Measurements from ENCODE around the gene CACNA2D3.

The CACNA2D3 gene

DNA sequence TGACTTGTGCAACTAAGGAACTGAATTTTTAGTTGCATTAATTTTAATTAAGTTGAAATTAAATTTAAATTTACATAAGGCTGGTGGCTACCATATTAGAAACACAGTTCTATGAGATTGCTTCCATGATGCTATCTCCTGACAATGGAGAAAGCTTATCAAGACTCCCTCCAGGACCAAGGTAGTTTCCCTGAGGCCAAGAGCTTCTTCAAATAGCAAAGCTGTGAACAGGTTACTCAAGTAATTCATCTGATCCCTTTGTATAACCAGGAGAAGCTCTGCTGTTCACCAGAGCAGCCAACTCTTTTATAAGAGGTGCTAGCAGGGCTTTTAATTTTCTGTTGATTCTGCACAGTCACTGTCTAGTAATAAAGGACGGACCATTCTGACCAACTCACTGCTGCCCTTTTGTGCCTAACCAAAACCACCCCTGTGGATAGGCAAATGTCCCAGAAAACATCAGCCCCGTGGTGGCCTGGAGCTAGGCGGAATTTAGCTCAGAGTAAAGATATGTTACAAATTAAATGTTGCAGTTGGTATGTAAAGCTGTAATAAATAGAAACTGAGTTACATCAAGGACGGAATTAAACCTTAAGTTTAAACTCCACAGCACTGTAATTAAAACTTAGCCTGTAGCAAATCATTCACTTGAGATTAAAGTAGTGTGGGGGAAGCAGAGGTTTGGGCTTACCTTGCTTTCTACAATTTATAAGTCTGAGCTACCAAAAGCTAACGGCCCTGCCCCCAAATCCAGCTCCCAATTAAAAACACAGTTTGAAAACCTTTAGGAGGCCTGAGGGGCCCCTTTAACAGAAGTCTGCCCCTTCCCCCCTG, 861.1 kb downstream of the CACNA2D3 start:
- no peak for DNase-seq

DNA sequence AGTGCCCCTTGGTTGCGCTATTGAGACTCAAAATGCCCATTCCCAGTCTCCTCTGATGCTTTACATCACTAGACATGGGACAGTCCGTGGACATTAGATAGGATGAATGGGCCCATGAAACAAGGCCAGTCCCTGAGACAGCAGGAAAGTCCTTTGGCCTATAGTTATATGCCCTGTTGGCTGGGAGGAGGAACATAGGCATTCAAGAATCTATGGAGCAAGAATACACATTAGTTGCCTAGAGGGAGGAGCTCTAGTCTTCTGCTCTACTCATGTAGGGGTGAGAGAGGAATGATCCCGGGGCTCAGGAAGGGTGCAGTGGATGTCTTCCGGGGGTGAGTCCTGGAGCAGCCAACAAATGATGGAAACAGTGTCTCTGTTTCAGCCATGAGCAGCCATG, 863.5 kb downstream of the CACNA2D3 start:
- no peak for DNase-seq

DNA sequence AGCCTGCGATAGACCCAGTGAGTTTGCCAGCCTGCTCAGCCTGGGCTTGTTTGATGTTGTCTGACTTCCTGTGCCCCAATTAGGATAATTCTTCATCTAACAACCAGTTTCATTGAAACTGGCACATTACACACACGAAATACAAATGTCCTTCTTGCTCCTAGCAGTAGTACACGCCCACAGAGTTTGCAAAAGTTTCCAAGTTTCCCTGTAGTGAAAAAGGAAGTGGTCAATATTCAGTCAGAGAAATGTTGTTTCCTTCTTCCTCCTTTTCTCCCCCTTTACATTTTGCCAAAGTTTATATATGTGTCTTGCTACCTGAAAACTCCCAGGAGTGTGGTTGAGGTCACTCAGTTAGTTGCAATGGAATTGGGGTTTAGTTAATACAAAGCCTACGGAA, 863.9 kb downstream of the CACNA2D3 start:
- DNase-seq, result no peak

DNA sequence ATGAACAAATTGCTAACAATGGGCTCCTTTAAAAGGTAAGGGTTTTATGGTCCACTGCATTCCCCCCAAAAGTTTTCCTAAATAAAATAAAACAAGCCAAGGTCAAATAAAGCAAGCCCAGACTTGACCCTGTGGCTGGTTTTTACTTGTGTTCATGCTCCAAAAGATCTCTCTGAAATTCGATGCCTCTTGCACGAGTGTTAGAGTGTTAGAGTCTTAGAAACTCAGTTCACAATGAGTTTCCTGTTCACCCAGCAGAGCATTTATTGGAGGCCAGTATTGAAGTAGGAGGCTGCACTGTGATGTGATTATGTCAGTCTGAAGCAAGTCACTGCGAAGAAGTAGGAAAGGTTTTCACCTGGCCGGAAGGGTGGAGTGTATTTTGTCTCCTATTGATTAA, 865.4 kb downstream of the CACNA2D3 start:
- DNase-seq, result no peak

DNA sequence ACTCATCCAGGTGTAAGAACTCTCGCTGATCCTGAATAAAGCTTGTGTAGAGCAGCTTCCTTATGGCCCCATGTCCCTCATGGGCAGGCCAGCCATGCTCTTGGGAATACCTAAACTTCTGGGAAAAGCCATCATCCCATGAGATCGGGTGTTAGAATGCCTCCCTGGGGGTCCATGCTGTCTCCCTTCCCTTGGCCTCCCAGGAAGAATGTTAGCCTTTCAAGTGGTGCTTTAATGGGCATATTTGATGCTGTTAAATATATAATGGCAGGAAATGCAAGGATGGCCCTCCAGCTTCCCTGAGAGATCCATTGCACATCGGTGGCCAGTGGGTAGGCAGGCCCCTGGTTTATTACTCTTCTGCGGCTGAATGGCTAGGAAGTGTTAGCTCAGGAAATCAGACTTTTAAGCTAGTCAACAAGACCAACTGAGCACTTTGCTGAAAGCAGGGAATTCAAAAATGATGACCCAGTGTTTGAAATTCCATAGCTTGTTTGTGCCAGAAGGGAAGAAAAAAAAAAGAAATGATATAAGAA, 866.0 kb downstream of the CACNA2D3 start:
- no peak for DNase-seq

DNA sequence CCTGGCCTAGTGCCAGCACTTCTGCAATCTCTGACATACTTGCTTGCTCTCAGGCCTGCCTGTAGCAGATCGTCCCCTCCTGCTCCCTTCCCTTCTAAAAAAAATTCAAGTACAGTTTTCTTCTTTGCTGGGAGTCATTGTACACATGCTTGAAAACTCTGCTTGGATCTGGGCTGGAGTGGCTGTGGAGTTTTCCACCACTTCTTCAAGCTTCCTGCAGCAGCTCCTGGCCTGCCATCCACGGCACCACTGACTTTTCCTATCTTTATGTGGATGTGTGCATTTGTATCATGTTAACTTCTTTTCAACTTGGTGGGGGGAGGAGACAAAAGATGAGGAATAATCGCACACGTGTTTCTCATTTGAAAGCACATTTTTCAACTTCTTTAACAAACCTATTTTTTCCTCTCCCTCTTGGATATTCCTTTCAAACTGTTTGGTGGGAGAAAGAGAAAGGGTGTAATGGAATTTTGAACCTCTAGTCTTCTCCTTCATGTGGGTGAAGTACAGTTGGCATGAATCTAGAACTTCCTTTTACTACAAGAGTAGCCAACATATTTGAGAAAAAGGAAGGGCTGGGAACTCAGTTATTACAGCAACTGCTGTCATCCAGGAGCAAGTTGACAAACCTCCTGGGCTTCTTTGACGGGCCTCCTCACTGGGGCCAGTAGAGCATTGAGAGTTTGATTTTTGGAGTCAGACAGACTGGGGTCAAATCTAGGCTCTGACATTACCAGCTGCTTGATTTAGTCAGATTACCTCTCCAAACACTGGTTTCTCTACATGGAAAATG, 866.7 kb downstream of the CACNA2D3 start:
- no peak for DNase-seq

DNA sequence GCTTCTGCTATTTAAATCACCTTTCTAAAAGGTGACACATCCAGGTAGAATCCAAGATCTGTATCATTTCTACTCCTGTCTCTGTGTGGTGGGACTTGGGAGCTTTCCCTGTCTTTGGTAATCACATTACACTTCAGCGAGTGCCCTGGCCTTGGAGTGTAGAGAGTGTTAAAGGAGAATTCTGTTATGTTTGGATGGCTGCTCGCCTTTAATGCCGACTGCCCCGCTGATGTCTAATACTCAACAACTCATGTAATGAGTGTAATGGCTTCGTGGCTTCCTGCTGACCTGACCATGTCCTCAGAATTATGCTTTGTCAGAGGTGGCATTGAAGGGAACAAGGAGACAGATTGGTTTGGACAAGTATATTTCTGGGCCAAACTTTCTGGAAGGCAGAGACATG, 871.8 kb downstream of the CACNA2D3 start:
- DNase-seq, result no peak

DNA sequence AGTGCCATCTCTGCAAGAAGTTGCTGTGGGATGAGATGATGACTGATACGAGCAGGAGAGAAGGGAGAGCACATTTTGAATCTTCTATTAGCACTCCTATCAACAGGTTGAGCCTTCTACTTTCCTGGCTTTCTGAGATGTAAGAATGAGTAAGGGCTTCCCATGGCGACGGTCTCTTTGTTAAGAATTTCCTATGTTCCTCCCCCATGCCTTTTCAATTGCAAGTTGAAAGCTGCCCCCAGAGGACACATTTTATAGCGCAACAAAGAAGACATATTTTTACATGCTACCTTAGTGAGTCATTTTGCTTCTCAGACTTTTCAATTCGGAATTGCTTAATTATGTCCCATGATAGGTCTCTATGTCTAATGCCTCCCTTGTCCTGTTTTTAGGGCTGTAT, 876.8 kb downstream of the CACNA2D3 start:
- DNase-seq, result no peak

DNA sequence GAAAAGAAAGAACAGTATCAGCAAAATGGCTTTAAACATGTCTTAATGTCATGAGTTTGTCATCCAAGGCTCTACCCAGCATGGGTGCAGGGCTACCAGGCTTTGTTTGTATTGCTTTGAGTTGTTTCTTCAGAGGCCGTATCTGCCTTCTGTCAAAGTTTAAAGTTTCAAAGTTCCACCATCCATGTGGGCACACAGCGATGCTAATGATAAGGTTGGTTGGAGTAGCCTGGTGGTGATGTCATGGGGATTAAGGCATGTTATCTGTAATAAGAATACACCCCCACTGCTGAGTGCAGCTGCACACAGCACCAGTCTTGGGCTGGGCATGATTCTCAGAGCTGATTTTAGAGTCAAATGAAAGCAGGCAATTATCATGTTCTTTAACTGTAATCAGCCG, 877.5 kb downstream of the CACNA2D3 start:
- no peak for DNase-seq

DNA sequence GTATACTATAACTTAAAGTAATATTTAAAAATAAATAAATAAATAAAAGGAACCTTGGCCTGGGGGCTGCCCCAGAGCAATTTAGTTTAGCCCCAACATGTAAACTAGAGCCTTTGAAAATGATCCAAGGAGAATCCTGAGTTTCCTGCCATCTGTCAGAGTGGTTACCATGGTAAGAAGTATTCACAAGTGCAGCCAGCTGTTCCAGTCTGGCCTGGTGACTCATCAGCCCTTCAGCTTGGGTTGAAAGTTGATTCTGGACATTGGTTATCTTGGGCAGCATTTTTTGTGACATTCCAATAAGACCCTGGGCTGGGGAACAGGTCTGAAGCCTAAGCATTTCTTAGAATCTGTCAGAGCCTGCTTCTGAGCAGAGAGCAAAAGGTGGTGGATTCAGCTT, 878.2 kb downstream of the CACNA2D3 start:
- no peak for DNase-seq

DNA sequence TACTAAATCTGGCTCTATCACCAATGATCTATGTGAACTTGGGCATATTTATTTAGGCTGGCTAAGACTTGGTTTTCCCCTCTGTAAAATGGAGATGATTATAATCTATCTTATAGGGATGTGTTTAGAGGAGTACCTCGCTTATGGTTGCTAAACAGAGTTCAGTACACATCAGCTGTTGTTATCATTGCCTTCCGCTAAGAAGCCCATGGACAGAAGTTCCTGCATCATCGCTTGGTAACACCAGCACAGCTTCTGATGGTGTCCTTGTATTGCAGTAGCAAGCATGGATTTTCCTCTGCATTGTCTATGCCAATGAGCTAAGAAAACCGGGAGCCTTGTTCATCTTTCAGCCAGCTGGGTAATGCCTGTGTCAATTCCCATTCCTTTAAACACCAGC, 878.6 kb downstream of the CACNA2D3 start:
- DNase-seq, result no peak

DNA sequence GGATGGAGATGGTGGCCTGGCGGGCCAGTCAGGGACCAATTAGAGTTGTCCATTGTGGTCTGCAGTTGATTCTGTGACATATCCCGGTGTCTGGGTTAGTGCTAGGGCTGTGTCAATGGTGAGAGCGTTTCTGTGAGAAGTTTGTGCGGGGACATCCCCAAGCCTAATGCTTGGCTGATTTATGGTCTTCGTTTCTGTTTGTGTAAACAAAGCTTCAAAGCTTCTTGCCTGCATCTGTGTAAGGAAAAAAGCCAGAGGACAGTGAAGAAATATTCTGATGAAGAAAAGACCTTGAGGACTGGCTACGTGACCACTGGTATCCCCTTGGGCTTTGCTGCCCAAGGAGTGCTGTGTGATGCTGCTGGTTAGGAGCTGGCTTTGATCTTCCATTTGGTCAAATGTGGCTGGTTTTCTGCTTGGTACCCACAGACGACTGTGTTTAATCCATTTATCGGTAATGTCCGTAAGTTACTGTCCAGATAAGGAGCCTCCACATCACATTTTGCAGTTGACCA, 880.1 kb downstream of the CACNA2D3 start:
- no peak for DNase-seq

DNA sequence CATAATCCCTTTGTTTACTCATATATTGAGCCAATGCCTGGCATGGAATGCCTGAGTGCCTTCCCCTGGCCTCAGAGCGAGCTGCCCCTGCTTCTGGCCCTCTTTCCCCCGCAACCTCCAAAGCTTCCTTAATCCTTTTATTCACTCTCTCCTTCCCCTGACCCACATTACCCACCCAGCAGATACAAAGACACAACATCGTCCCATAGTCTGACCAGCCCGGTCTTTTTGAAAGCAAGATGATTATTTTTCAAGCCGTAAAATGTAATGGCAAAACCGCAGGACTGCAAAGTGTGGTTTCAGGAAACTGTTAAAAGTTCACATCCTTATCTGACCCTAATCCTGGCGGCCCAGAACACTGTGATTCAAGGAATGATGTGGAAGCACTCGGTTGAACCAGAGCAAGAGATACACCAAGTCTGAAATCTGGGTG, 883.9 kb downstream of the CACNA2D3 start:
- DNase-seq, result no peak

DNA sequence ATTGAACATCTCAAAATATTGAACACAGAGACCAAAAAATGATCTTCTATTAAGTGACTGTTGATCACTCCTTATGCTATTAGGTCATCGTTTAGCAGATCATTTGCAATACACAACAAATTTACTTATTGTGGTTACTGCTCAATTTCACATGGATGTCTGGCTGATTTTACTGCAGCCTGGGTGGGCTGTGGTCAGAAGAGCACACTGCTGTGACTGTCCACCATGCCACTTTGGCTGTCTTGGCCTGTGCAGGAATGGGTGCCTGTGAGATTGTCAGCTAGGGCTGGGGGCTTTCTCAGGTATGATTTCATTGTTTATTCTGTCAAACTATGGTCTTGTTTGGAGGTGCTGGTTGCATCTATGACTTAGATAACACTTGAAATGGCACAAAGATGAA, 885.6 kb downstream of the CACNA2D3 start:
- no peak for DNase-seq

DNA sequence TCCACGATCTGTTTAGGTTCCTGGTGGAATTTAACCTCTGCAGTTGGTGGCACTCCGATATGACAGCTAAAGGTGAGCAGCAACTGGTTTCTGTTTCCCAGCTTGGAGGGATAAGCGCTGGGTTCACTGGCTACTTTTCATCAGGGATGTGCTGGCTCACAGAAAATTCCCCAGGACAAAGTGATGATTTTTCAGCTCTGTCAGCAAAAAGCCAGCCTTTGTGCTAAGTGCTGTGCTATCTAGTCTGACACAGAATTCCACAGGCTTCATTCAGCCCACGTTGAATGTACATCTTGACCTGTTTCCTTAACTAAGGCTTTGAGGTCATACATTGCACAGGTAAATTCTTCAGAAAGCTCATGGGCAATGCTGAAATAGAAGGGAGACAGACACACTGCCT, 887.0 kb downstream of the CACNA2D3 start:
- no peak for DNase-seq

DNA sequence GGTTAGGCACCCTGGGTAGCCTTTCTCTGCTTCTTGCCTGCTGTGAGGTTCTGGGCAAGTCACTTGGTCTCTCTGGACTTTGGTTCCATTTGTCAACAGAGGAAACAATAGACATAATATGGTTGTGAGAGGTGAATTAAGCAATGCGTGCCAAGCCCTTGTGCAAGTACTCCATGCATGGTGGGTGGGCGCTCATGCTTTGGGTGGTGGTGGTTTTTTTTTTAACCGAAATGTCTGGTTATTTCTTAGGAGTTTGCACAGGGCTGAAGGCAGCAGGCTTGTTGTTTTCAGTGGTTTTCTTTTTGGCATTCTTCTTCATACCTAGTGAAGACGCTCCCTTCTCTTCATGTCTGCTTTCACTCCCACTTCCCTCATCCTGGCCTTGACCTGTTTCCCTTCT, 889.7 kb downstream of the CACNA2D3 start:
- DNase-seq, result no peak

DNA sequence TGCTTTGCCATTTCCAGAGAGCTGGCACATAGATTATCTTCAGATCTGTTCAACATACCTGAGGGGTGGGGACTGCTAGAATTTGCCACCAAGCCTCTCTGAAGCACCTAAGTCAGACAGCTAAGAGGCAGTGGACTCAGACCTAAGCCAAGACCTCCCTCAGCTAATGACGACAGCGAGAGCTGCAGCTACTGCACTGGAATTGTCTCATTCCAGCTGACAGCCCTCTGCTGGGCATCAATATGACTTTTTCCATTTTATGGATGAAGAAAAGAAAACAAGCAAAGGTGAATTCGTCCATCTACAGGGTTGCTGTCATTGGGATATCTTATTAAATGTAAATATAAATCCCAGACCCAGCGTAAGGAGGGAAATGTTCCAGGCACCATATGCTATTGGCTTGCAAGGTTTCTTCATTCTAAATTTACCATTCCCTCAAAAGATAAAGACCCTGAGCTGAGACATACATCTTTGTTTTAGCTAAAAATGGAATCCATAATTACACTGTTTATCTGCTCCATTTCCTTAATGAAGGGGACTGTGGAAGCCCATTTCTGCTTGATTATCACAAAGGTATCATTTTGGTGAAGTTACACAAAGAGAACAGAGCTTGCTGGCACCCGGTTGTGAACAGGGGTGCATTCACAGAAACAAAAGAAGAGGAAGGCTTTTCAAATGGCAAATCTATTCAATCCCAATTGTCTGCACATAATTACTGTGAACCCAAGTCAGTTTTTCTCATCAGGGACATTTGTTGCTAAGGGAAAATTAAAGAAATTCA, 891.0 kb downstream of the CACNA2D3 start:
- DNase-seq, result no peak

DNA sequence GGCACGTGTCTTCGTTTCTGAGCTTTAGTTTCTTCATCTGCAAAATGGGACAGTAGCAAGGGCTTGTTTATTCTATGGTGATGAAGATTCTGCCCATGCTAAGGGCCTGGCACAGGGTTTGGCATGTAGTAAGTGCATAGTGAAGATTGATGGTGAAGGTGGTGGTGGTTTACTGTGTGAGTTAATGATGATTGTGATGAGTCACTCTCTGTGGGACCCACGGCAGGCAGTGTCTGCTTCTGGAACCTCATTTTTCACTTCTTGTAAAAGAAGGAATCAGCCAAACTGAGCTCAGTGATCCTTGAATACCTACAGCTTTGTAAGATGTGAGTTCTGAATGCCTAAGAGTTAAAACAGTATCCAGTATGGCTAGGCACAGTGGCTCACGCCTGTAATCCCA, 891.7 kb downstream of the CACNA2D3 start:
- DNase-seq, result no peak

DNA sequence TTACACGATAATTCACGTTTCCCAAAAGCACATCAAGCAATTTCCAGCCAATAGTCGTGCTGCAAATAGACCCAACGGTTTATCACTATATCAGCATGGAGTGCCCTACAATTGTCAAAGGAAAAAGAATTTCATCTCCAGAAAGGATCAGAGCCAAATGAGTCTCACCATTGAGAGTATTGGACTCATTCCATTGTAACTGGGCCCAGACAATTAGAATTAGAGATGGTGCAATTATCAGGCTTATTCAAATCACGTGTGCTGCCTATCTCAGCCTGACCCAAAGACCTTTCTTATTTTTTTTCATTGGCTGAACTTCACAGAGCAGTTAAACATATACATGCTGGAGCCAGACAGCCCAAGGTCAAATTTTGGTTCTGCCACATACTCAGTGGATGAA, 892.6 kb downstream of the CACNA2D3 start:
- no peak for DNase-seq

DNA sequence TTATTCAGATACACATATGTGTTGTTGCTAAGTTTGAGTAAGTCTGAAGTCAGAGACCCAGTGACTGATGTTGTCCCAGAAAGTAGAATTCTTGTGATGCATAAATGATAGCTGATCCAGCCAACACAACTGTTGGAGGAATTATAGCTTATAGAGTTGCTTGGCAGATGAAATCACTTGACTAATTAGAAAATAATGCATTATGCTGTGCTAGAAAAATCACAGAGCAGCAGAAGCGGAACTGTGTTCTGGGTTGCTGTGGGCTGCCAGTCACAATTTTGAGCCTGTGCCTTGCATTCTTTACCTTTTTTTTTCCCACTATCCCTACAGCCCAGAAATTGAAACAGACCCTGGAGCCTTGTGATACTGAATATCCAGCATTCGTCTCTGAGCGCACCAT, 895.5 kb downstream of the CACNA2D3 start:
- no peak for DNase-seq

DNA sequence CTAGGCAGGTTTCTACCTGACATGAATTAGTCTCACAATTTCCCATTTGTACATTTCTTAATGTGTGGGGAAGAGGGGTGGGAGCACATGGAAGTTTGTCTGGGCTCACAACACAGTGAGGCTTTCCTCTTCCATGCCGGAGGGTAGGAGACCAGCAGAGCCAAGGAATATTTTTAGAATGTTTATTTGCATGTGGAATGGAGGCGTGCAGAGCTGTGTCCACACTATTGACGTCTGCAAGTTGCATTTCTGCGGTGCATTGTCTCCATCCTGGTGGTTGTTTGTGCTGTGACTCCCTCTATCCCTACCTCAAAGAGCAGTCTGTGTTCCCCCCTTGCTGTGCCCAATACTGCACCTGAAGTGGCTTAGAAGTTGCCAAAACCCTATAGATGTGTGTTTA, 908.6 kb downstream of the CACNA2D3 start:
- DNase-seq, result no peak

DNA sequence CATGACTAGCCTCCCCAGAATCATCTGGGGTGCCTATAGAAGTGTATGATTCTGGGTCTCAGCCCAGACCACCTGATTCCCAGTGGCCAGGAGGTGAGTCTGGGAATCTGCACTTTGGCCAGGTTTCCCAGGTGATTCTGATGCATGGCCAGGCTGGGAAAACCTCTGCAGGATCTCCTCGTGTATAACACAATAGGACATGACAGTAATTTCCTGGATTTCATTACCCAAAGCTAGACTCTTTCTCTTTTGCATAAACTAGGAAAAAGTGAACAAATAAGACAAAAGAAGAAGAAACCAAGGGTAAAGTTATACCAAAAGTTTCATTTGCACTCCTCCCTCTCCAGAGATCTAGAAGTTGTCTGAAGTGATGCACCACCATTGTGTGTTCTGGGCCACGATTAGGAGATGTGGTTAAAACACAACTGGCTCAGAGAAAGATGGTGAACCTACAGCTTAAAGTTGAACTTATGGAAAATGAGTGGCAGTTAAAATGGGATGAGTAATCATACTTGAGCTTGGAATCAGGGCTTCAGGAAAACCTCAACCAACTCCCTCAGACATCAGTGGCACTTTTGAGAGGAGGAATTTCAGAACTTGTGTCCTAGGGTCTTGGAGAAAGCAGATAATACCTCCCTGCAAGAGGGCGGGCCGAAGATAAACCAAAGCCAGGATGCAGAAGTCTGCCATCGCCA, 914.7 kb downstream of the CACNA2D3 start:
- DNase-seq, result no peak

All from central memory CD4-positive, alpha-beta T cell (primary cell).